Gastroesophageal sphincter (tissue), 3 donors: Measurements from ENCODE around the gene TAS1R1.

Source experiments
- EP300 ChIP-seq: sonication (generic); formaldehyde crosslinking; IDR thresholded peaks from one replicate; pipeline ENCODE4 v1.6.1; 2017; ENCODE audit warnings: antibody characterized with exemption, mild to moderate bottlenecking
- POLR2A ChIP-seq, 2 donors: fragments of 450-650 bp; IDR thresholded peaks; one replicate each; pipeline ENCODE4 v1.6.1; 2017; ENCODE audit warnings: antibody characterized with exemption in 2 of 2, mild to moderate bottlenecking in 2 of 2, moderate library complexity in 1 of 2
- POLR2AphosphoS5 ChIP-seq: sonication (generic); formaldehyde crosslinking; IDR thresholded peaks from one replicate; pipeline ENCODE4 v1.6.1; 2017; ENCODE audit warnings: antibody characterized with exemption
- TF ChIP-seq, protein P1 (sequence below), 4 experiments: fragments of 200-600 bp in 2 of 4; fragments of 450-650 bp in 2 of 4; sonication (generic) in 1 of 4; IDR thresholded peaks; one replicate each; pipeline ENCODE4 v1.5.1; 2017 to 2019; ENCODE audit warnings: antibody characterized with exemption in 4 of 4, mild to moderate bottlenecking in 2 of 4, moderate library complexity in 2 of 4

GRCh38 chr1:6508154-6508815, 46.8 kb upstream of the TAS1R1 start:
- TF ChIP-seq POLR2A (IDR thresholded peaks at IDR 0.05) (no peak), EP300 (no peak), POLR2AphosphoS5 (no peak)
- TF ChIP-seq, protein P1, sequence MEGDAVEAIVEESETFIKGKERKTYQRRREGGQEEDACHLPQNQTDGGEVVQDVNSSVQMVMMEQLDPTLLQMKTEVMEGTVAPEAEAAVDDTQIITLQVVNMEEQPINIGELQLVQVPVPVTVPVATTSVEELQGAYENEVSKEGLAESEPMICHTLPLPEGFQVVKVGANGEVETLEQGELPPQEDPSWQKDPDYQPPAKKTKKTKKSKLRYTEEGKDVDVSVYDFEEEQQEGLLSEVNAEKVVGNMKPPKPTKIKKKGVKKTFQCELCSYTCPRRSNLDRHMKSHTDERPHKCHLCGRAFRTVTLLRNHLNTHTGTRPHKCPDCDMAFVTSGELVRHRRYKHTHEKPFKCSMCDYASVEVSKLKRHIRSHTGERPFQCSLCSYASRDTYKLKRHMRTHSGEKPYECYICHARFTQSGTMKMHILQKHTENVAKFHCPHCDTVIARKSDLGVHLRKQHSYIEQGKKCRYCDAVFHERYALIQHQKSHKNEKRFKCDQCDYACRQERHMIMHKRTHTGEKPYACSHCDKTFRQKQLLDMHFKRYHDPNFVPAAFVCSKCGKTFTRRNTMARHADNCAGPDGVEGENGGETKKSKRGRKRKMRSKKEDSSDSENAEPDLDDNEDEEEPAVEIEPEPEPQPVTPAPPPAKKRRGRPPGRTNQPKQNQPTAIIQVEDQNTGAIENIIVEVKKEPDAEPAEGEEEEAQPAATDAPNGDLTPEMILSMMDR (IDR thresholded peaks at IDR 0.05): no peak
